ENCODE data around the gene C11orf98.

DNA sequence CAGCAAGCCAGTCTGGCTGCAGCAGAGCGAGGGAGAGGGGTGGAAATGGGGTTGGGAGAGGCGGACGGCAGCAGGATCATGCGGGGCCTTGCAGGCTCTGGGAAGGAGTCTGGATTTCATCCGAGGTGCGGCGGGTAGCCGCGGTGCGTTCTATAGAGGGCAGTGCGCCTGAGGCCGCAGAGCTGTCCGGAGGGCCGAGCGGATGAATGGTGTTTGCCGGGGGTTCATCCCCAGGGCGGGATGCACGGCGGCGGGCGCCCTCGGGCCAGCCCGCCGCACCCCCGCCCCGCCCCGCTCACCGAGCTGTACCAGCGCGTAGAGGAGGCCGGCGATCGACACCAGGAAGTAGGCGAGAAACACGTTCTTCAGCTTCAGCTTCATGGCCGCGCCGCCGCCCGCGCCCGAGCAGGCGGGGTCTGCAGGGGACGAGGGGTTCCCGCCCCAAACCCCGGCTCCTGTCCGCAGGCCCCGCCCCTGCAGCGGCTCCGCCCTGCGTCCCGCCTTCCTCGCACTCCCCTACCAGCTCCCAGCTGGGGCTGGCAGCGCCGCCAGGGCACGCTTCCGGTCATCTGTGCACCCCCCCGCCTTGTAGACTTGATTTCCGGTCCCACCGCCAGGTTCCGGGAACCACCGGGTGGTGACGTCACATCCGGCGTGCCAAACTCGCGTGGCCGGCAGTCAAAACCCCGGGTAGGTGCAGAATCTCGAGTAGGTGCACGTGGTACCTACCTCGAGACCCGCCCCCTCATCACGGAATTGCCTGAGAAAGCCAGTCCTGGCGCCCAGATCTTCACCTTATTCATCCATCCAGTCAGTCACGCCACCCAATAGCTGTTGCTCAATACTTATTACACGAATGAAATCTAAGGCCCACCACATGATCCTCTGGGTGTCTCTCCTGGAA lies 43.2 kb downstream of the C11orf98 start, which contains the start of gene B3GAT3:
- TF ChIP-seq, protein P1, sequence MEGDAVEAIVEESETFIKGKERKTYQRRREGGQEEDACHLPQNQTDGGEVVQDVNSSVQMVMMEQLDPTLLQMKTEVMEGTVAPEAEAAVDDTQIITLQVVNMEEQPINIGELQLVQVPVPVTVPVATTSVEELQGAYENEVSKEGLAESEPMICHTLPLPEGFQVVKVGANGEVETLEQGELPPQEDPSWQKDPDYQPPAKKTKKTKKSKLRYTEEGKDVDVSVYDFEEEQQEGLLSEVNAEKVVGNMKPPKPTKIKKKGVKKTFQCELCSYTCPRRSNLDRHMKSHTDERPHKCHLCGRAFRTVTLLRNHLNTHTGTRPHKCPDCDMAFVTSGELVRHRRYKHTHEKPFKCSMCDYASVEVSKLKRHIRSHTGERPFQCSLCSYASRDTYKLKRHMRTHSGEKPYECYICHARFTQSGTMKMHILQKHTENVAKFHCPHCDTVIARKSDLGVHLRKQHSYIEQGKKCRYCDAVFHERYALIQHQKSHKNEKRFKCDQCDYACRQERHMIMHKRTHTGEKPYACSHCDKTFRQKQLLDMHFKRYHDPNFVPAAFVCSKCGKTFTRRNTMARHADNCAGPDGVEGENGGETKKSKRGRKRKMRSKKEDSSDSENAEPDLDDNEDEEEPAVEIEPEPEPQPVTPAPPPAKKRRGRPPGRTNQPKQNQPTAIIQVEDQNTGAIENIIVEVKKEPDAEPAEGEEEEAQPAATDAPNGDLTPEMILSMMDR (IDR thresholded peaks at IDR 0.05; ENCODE audit: extremely low read depth in 1 of 2, insufficient read depth in 1 of 2, low read depth in 1 of 2, low read length in 2 of 2): no peak
- peak; percentile 95 for TF ChIP-seq POLR2A (IDR thresholded peaks at IDR 0.05; ENCODE audit: low read depth, low read length)
- TF ChIP-seq POLR2AphosphoS5 (IDR thresholded peaks at IDR 0.05; ENCODE audit: insufficient read depth, low read depth, low read length): peak; percentile 98
- peak; percentile 65 for TF ChIP-seq MYC (IDR thresholded peaks at IDR 0.05; ENCODE audit: low read depth, low read length)
- TF ChIP-seq EZH2 (IDR thresholded peaks at IDR 0.05; ENCODE audit: borderline replicate concordance, low read depth, low read length, severe bottlenecking): no peak

Data from endothelial cell of umbilical vein (primary cell).